ENCODE data around the gene ASPN. TPM values are rescaled to one million over a fixed set of nuclear protein-coding genes. Genes with fewer than 3 reads are reported as not detected.

ASPN gene
- total and polyA plus RNA-seq, 8 donors, result 0.51 to 16.5 (median 1.8) TPM

DNA sequence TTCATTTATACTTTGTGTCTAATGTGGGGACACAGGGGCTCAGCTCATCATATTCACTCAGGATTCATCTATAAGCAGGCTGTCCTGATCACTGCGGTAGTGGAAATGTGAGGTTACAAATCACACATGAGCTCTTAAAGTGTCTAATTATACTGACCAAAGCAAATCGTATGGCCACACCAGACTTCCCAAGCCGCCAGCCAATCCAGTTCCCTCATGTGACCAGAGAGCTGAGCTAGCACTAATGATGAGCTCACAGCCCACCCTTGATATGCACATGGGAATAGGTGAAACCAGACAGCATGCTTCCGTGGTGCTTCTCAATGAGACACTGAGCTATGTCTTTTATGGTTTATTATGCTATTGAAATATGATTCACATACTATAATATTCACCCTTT, 35.9 kb upstream of the ASPN start:
- DNase-seq, result no peak
- Histone ChIP-seq H3K9me3 (no peaks in the 10 kb centered on the region), H3K36me3 (no peaks in the 10 kb centered on the region), H3K27ac (no peak overlapping the region), H3K4me3 (no peak overlapping the region), H3K4me1 (peaks cover 0 to 5% (median 0%) of the 10 kb centered on the region in 3 donors), H3K27me3 (no peaks in the 10 kb centered on the region)
- 94 to 96% methylated on average over 4 of the region's 4 CpGs for WGBS, 2 donors
- no peak for ATAC-seq
- TF ChIP-seq, protein P1, sequence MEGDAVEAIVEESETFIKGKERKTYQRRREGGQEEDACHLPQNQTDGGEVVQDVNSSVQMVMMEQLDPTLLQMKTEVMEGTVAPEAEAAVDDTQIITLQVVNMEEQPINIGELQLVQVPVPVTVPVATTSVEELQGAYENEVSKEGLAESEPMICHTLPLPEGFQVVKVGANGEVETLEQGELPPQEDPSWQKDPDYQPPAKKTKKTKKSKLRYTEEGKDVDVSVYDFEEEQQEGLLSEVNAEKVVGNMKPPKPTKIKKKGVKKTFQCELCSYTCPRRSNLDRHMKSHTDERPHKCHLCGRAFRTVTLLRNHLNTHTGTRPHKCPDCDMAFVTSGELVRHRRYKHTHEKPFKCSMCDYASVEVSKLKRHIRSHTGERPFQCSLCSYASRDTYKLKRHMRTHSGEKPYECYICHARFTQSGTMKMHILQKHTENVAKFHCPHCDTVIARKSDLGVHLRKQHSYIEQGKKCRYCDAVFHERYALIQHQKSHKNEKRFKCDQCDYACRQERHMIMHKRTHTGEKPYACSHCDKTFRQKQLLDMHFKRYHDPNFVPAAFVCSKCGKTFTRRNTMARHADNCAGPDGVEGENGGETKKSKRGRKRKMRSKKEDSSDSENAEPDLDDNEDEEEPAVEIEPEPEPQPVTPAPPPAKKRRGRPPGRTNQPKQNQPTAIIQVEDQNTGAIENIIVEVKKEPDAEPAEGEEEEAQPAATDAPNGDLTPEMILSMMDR (IDR thresholded peaks at IDR 0.05), result no peak
- FAIRE-seq, result no peak
- intact Hi-C loops (cut with DNase I), result no loop called here

DNA sequence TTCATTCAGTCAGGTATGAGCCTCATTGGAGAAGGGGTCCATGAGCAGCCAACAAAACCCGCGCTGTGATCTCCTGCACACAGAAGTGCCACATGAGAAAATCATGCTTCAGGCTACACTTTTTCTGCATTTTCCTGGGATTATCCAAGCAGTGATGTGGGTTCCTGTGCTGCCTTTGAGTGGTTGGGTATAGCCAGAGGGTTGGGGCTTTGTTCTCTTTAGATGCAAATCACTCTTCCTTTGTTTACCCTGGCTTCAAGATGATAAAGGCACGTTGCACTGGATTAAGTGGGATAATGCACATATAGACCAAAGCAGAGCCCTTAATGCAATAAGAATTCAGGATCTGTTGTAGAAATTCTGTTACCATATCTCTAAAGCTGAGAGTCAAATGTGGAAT, 34.7 kb upstream of the ASPN start:
- FAIRE-seq (no peak), DNase-seq (no peak), ATAC-seq (no peak)
- Histone ChIP-seq H3K9me3 (no peaks in the 10 kb centered on the region), H3K27ac (no peak overlapping the region), H3K36me3 (no peaks in the 10 kb centered on the region), H3K4me1 (peaks cover 0 to 5% (median 0%) of the 10 kb centered on the region in 3 donors), H3K27me3 (no peaks in the 10 kb centered on the region), H3K4me3 (no peak overlapping the region)
- intact Hi-C loops (cut with DNase I), result no loop called here
- TF ChIP-seq, protein P1 (IDR thresholded peaks at IDR 0.05), result no peak
- 66 to 73% methylated on average over 3 of the region's 3 CpGs for WGBS, 2 donors

DNA sequence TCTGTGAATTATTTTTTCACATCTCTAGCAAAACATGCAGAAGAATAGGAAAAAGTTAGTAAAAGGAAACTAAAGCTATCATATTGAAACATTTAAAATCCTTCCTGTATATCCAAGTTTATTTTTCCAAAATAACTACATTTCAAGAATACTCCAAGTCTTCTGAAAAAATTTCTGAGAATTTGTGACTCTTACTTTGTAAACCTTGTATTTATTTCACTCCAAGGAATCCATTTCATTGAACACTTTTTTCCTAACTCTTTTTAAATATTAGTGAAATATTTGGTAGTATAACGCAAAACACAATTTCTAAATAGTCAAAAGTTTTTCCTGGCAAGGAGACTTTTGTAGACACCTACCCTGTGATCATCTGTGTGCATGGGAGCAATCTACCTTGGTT, 34.2 kb upstream of the ASPN start:
- 92 to 97% methylated on average over 1 of the region's 1 CpG for WGBS, 2 donors
- Histone ChIP-seq H3K27me3 (no peaks in the 10 kb centered on the region), H3K9me3 (no peaks in the 10 kb centered on the region), H3K27ac (no peak overlapping the region), H3K36me3 (no peaks in the 10 kb centered on the region), H3K4me1 (peaks cover 0 to 5% (median 0%) of the 10 kb centered on the region in 3 donors), H3K4me3 (no peak overlapping the region)
- FAIRE-seq (no peak), ATAC-seq (no peak), DNase-seq (no peak)
- TF ChIP-seq, protein P1 (IDR thresholded peaks at IDR 0.05), result no peak
- intact Hi-C loops (cut with DNase I), result no loop called here

DNA sequence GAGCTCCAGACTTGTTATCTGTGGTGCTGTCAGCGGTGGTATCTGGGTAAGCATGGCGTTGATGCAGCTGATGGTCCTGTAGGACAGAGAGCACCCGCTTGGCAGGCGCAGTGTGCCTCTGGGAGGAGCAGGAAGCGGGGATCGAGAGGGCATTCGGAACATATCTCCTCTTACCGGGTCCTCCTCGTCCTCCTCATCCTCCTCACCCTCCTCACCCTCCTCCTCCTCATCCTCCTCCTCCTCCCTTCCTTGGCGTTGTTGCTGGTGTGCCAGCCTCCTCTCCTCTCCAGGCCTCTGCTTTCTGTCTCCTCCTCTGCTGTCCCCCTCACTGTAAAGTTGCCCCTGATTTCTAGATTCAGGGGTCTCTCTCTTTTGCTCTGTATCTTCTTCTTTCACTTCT, 32.3 kb upstream of the ASPN start:
- DNase-seq (no peak), FAIRE-seq (no peak), ATAC-seq (no peak)
- 95 to 97% methylated on average over 9 to 10 of the region's 10 CpGs for WGBS, 2 donors
- intact Hi-C loops (cut with DNase I), result no loop called here
- TF ChIP-seq, protein P1 (IDR thresholded peaks at IDR 0.05), result no peak
- Histone ChIP-seq H3K9me3 (no peaks in the 10 kb centered on the region), H3K36me3 (no peaks in the 10 kb centered on the region), H3K4me1 (peaks cover 0 to 5% (median 0%) of the 10 kb centered on the region in 3 donors), H3K4me3 (no peak overlapping the region), H3K27me3 (no peaks in the 10 kb centered on the region), H3K27ac (no peak overlapping the region)

DNA sequence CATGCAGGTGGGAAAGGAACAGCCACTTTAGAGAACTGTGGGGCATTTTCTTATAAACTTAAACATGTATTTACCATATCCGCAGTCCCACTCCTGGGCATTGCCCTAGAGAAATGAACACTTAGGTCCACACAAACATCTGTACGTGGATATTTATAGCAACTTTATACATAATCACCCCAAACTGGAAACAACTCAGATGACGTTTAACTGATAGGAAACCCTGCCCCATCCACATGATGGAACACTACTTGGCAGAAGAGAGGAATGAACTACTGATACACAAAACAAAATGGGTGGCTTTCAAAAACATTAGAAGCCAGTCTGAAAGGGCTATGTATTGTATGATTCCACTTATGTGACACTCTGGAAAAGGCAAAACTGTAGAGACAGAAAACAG, 31.0 kb upstream of the ASPN start:
- FAIRE-seq (no peak), ATAC-seq (no peak), DNase-seq (no peak)
- WGBS, 2 donors, result 66 to 69% methylated on average over 3 of the region's 3 CpGs
- intact Hi-C loops (cut with DNase I), result no loop called here
- TF ChIP-seq, protein P1 (IDR thresholded peaks at IDR 0.05), result no peak
- no peaks in the 10 kb centered on the region for H3K9me3 ChIP-seq
- no peak overlapping the region for H3K27ac ChIP-seq
- no peak overlapping the region for H3K4me3 ChIP-seq
- H3K4me1 ChIP-seq, result peaks cover 0 to 5% (median 0%) of the 10 kb centered on the region in 3 donors
- no peaks in the 10 kb centered on the region for H3K36me3 ChIP-seq
- H3K27me3 ChIP-seq, result no peaks in the 10 kb centered on the region
